ENCODE results near the gene LPIN3.

Gene LPIN3

GRCh38 chr20:41365777-41366545 lies 25.3 kb downstream of the LPIN3 start:
- DNase-seq (ENCODE audit: low spot score) = no peak

GRCh38 chr20:41366546-41367392 lies 26.1 kb downstream of the LPIN3 start, which contains the start of gene EMILIN3:
Gene EMILIN3, minus strand, starts transcription at chr20:41366818. Its CDS starts 184 bp downstream, at chr20:41366634.
- DNase-seq (ENCODE audit: low spot score) = no peak

GRCh38 chr20:41367393-41367695 lies 26.7 kb downstream of the LPIN3 start:
- no peak for DNase-seq (ENCODE audit: low spot score)

- DNase-seq (ENCODE audit: low spot score) = no peak
Observed at GRCh38 chr20:41367956-41368355, 27.3 kb downstream of the LPIN3 start.

- no peak for DNase-seq (ENCODE audit: low spot score)
Observed at GRCh38 chr20:41369673-41370072, 29.1 kb downstream of the LPIN3 start.

- no peak for DNase-seq (ENCODE audit: low spot score)
Observed at GRCh38 chr20:41370176-41370575, 29.6 kb downstream of the LPIN3 start.

GRCh38 chr20:41371371-41371770 lies 30.8 kb downstream of the LPIN3 start:
- DNase-seq (ENCODE audit: low spot score) = no peak

- no peak for DNase-seq (ENCODE audit: low spot score)
Observed at GRCh38 chr20:41373251-41373783, 32.7 kb downstream of the LPIN3 start.

GRCh38 chr20:41373931-41374920 lies 33.6 kb downstream of the LPIN3 start:
- DNase-seq (ENCODE audit: low spot score) = no peak

GRCh38 chr20:41375846-41376245 lies 35.2 kb downstream of the LPIN3 start:
- DNase-seq (ENCODE audit: low spot score) = no peak

GRCh38 chr20:41376349-41376748 lies 35.7 kb downstream of the LPIN3 start:
- DNase-seq (ENCODE audit: low spot score) = no peak

- no peak for DNase-seq (ENCODE audit: low spot score)
Observed at GRCh38 chr20:41377275-41377674, 36.7 kb downstream of the LPIN3 start.

GRCh38 chr20:41379551-41379950 lies 38.9 kb downstream of the LPIN3 start:
- DNase-seq (ENCODE audit: low spot score) = no peak

GRCh38 chr20:41380551-41381193 lies 40.1 kb downstream of the LPIN3 start:
- no peak for DNase-seq (ENCODE audit: low spot score)

- no peak for DNase-seq (ENCODE audit: low spot score)
Observed at GRCh38 chr20:41382791-41383305, 42.2 kb downstream of the LPIN3 start.

GRCh38 chr20:41386502-41387427 lies 46.1 kb downstream of the LPIN3 start:
- no peak for DNase-seq (ENCODE audit: low spot score)

GRCh38 chr20:41387444-41387851 lies 46.8 kb downstream of the LPIN3 start:
- DNase-seq (ENCODE audit: low spot score) = no peak

GRCh38 chr20:41390889-41391288 lies 50.3 kb downstream of the LPIN3 start:
- no peak for DNase-seq (ENCODE audit: low spot score)

GRCh38 chr20:41391587-41392001 lies 51.0 kb downstream of the LPIN3 start:
- DNase-seq (ENCODE audit: low spot score) = no peak

- DNase-seq (ENCODE audit: low spot score) = no peak
Observed at GRCh38 chr20:41392295-41392694, 51.7 kb downstream of the LPIN3 start.

All from activated CD4-positive, alpha-beta T cell treated with anti-CD3 and anti-CD28 coated beads, Interleukin-2, Interleukin-4, amounts not matched to agents 100 ng/mL and 50 ng/mL, durations not matched to agents 16 hours and 8 hours (primary cell).